OCI-LY1 (cell line): Measurements from ENCODE around the gene HS3ST2.

Experiments used
- H2AFZ ChIP-seq: fragments of 200-600 bp; sonication (generic), shearing (Covaris generic); 2 replicates; pipeline ENCODE4 v1.6.0; 2014; ENCODE audit warnings: antibody characterized with exemption, mild to moderate bottlenecking, low read length
- H3F3A ChIP-seq: fragments of 200-600 bp; sonication (generic), shearing (Covaris generic); 2 replicates; pipeline ENCODE4 v1.6.0; 2014; ENCODE audit warnings: mild to moderate bottlenecking, antibody characterized with exemption, low read length, moderate library complexity; ENCODE audit not compliant: insufficient read depth
- H3K27ac ChIP-seq: fragments of 200-600 bp; sonication (generic); 2 replicates; pipeline ENCODE4 v1.5.1; 2014; ENCODE audit warnings: low read length, mixed run types, mild to moderate bottlenecking, low read depth; ENCODE audit not compliant: poor library complexity, severe bottlenecking
- H3K27me3 ChIP-seq: fragments of 200-600 bp; sonication (generic); 2 replicates; pipeline ENCODE4 v1.6.0; 2014; ENCODE audit warnings: antibody characterized with exemption, mild to moderate bottlenecking, low read length, moderate library complexity; ENCODE audit not compliant: insufficient read depth
- H3K36me3 ChIP-seq: fragments of 200-600 bp; sonication (generic); 2 replicates; pipeline ENCODE4 v1.6.1; 2014; ENCODE audit warnings: mild to moderate bottlenecking, antibody characterized with exemption, low read length, moderate library complexity, mixed read lengths; ENCODE audit not compliant: insufficient read depth
- H3K4me1 ChIP-seq: fragments of 200-600 bp; sonication (generic); 2 replicates; pipeline ENCODE4 v1.5.1; 2014; ENCODE audit warnings: mild to moderate bottlenecking, low read length, moderate library complexity; ENCODE audit not compliant: insufficient read depth, severe bottlenecking
- H3K4me2 ChIP-seq: fragments of 200-600 bp; sonication (generic), shearing (Covaris generic); 2 replicates; pipeline ENCODE4 v1.6.1; 2014; ENCODE audit warnings: low read length
- H3K4me3 ChIP-seq: fragments of 200-600 bp; sonication (generic); 2 replicates; pipeline ENCODE4 v1.5.1; 2014; ENCODE audit warnings: low read length, low read depth, mild to moderate bottlenecking, mixed read lengths; ENCODE audit not compliant: poor library complexity, severe bottlenecking
- H3K79me2 ChIP-seq: fragments of 200-600 bp; shearing (Covaris generic); 2 replicates; pipeline ENCODE4 v1.6.1; 2016; ENCODE audit warnings: mixed run types, low read length, mixed read lengths; ENCODE audit not compliant: insufficient read depth
- H3K9ac ChIP-seq: fragments of 200-600 bp; sonication (generic), shearing (Covaris generic); 2 replicates; pipeline ENCODE4 v1.6.1; 2014; ENCODE audit warnings: mild to moderate bottlenecking, low read length, mixed read lengths
- H3K9me2 ChIP-seq: fragments of 200-600 bp; sonication (generic), shearing (Covaris generic); 2 replicates; pipeline ENCODE4 v1.6.1; 2014; ENCODE audit warnings: low read depth, mild to moderate bottlenecking, low read length, mixed read lengths
- H3K9me3 ChIP-seq: fragments of 200-600 bp; shearing (Covaris generic); 2 replicates; pipeline ENCODE4 v1.6.1; 2014; ENCODE audit warnings: low read length, mixed read lengths
- H4K20me1 ChIP-seq: fragments of 200-600 bp; sonication (generic), shearing (Covaris generic); 2 replicates; pipeline ENCODE4 v1.6.0; 2016; ENCODE audit warnings: mild to moderate bottlenecking, low read length; ENCODE audit not compliant: insufficient read depth
- EZH2 ChIP-seq: fragments of 200-600 bp; sonication (generic), shearing (Covaris generic); IDR thresholded peaks from 2 replicates; pipeline ENCODE4 v1.8.0; 2017; ENCODE audit warnings: borderline replicate concordance, mixed run types, mild to moderate bottlenecking, antibody characterized with exemption, low read length, moderate library complexity, mixed read lengths
- TF ChIP-seq, protein P1 (sequence below): fragments of 200-600 bp; sonication (generic), shearing (Covaris generic); IDR thresholded peaks from 2 replicates; pipeline ENCODE4 v1.5.1; 2017; ENCODE audit warnings: mild to moderate bottlenecking, antibody characterized with exemption, low read length, moderate library complexity, mixed read lengths

The HS3ST2 gene

DNA sequence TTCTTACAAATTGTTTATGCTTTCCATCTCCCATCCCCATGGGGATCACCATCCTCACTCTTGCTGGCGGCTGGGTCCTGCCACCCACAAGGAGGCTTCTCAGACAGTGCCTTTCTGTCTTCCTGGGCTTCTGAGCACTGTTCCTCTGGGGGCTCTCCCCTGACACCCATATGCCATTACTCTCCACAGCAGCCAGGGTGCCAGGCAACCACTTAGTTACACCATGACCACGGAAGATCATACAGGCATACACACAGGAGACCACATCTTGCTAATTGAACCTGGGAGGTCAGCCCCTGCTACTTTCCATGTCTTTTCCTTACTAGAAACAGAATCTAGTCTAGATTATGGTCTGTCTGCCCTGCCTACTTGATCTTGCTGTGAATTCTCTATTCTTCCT, 27.7 kb upstream of the HS3ST2 start:
- no peaks in the 10 kb centered on the region for H3K36me3 ChIP-seq
- no peak for TF ChIP-seq EZH2
- no peaks in the 10 kb centered on the region for H3K79me2 ChIP-seq
- H3K4me1 ChIP-seq: no peaks in the 10 kb centered on the region
- no peaks in the 10 kb centered on the region for H3K27me3 ChIP-seq
- no peak overlapping the region for H3K9ac ChIP-seq
- no peak overlapping the region for H3K4me3 ChIP-seq
- no peaks in the 10 kb centered on the region for H3K9me3 ChIP-seq
- H4K20me1 ChIP-seq: no peaks in the 10 kb centered on the region
- no peak overlapping the region for H3K27ac ChIP-seq
- H2AFZ ChIP-seq: no peak overlapping the region
- no peaks in the 10 kb centered on the region for H3F3A ChIP-seq
- H3K9me2 ChIP-seq: no peaks in the 10 kb centered on the region
- no peak overlapping the region for H3K4me2 ChIP-seq

DNA sequence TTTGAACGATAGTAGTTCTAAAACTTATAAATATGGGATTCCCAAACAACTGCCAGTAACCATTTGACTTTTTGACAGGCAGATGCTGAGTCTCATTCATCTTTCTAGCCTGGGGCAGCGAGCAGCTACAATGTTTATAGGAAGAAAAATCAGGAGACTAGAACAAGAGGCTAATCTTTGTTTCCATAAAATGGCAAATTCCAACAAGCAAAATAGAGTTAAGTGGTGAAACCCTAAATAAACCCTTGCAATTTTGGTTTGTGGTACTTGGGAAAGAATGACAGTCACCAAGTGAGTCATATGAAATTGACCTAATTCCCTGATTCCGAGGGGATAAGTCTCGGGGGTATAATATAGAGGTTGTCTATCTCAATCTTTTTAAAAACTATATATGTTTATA, 27.3 kb upstream of the HS3ST2 start:
- H3K27me3 ChIP-seq: no peaks in the 10 kb centered on the region
- H3F3A ChIP-seq: no peaks in the 10 kb centered on the region
- no peaks in the 10 kb centered on the region for H3K36me3 ChIP-seq
- no peak overlapping the region for H2AFZ ChIP-seq
- H3K4me1 ChIP-seq: no peaks in the 10 kb centered on the region
- H3K4me3 ChIP-seq: no peak overlapping the region
- H3K9ac ChIP-seq: no peak overlapping the region
- no peak overlapping the region for H3K4me2 ChIP-seq
- H3K79me2 ChIP-seq: no peaks in the 10 kb centered on the region
- no peaks in the 10 kb centered on the region for H4K20me1 ChIP-seq
- no peak overlapping the region for H3K27ac ChIP-seq
- no peaks in the 10 kb centered on the region for H3K9me2 ChIP-seq
- no peaks in the 10 kb centered on the region for H3K9me3 ChIP-seq
- no peak for TF ChIP-seq EZH2
- TF ChIP-seq, protein P1, sequence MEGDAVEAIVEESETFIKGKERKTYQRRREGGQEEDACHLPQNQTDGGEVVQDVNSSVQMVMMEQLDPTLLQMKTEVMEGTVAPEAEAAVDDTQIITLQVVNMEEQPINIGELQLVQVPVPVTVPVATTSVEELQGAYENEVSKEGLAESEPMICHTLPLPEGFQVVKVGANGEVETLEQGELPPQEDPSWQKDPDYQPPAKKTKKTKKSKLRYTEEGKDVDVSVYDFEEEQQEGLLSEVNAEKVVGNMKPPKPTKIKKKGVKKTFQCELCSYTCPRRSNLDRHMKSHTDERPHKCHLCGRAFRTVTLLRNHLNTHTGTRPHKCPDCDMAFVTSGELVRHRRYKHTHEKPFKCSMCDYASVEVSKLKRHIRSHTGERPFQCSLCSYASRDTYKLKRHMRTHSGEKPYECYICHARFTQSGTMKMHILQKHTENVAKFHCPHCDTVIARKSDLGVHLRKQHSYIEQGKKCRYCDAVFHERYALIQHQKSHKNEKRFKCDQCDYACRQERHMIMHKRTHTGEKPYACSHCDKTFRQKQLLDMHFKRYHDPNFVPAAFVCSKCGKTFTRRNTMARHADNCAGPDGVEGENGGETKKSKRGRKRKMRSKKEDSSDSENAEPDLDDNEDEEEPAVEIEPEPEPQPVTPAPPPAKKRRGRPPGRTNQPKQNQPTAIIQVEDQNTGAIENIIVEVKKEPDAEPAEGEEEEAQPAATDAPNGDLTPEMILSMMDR: no peak

DNA sequence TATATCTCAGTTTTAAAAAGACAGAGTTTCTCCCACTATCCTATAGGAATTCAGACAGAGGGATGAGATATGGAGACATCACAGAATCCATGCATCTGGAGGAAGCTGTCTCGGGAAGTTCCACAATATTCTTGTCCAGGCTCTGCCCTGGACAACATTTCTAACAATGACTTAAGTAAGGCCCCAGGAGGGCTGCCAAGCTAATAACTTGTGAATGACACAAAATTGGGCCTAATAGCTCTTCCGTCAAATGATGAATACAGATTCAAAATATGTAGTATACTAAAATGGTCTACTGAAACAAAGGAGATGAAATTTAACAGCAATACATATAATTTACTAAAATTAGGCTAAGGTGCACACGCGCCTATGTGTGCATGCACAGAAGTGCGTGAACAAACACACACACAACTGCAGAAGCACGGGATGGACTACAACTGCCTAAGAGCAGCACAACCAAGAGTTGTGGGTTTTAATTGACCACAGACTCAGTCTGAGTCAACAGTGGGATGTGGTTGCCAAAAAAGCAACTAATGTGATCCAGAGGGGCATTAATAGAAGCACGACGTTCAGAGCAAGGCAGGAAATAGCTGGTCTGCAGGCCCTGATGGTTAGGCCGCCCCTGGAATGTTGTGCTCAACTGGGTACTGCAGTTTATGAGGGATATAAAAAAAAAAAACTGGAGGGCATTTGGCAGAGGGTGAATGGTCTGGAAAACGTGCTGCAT, 26.3 kb upstream of the HS3ST2 start:
- no peaks in the 10 kb centered on the region for H3K27me3 ChIP-seq
- no peaks in the 10 kb centered on the region for H4K20me1 ChIP-seq
- H3K4me1 ChIP-seq: no peaks in the 10 kb centered on the region
- no peaks in the 10 kb centered on the region for H3K9me2 ChIP-seq
- no peak overlapping the region for H2AFZ ChIP-seq
- no peaks in the 10 kb centered on the region for H3K9me3 ChIP-seq
- H3K79me2 ChIP-seq: no peaks in the 10 kb centered on the region
- TF ChIP-seq, protein P1: no peak
- no peak for TF ChIP-seq EZH2
- no peak overlapping the region for H3K27ac ChIP-seq
- no peak overlapping the region for H3K4me2 ChIP-seq
- no peaks in the 10 kb centered on the region for H3K36me3 ChIP-seq
- H3F3A ChIP-seq: no peaks in the 10 kb centered on the region
- H3K4me3 ChIP-seq: no peak overlapping the region
- no peak overlapping the region for H3K9ac ChIP-seq

DNA sequence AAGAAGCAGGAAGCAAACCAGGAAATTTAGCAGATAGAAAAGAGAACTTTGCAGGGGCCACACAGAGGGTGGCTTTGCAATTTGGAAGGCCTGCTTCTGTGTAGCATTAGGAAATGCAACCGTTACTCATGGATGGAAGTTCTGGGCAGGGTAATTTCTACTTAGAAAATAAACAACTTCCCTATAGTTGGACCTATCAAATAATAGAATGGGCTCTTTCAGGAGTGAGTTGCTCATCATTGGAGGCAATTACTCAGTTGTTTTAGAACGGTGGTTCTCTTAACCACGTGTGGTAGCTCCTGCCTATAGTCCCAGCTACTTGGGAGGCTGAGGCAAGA, 25.8 kb upstream of the HS3ST2 start:
- Histone ChIP-seq H3K4me2 (no peak overlapping the region), H3K27me3 (no peaks in the 10 kb centered on the region), H3K27ac (no peak overlapping the region), H3K9me3 (no peaks in the 10 kb centered on the region), H3F3A (no peaks in the 10 kb centered on the region), H3K9ac (no peak overlapping the region), H3K4me3 (no peak overlapping the region), H3K9me2 (no peaks in the 10 kb centered on the region), H2AFZ (no peak overlapping the region), H4K20me1 (no peaks in the 10 kb centered on the region), H3K36me3 (no peaks in the 10 kb centered on the region), H3K4me1 (no peaks in the 10 kb centered on the region), H3K79me2 (no peaks in the 10 kb centered on the region)
- TF ChIP-seq EZH2: no peak
- TF ChIP-seq, protein P1: no peak
